HG02763 (cell line): ENCODE results near the gene PLK3.
A peak's percentile ranks its signal among the peaks of the same experiment; 100 is the strongest.
"Not testable (repeated sequence)": the region's sequence is repeated elsewhere in the genome, so short reads cannot be mapped to it uniquely, and the experiment has no call there.

Experiments
- ATAC-seq: cut with Tn5 transposase; IDR thresholded peaks from one replicate; pipeline ENCODE4 v1.9.1; 2021; ENCODE audit warnings: mild to moderate bottlenecking, moderate library complexity; ENCODE audit not compliant: unreplicated experiment

PLK3 gene

GRCh38 chr1:44799770-44800584, at the start of gene PLK3:
Gene PLK3, plus strand, starts transcription at chr1:44800377. Its CDS starts 87 bp downstream, at chr1:44800464.
- ATAC-seq: peak; percentile 87

DNA sequence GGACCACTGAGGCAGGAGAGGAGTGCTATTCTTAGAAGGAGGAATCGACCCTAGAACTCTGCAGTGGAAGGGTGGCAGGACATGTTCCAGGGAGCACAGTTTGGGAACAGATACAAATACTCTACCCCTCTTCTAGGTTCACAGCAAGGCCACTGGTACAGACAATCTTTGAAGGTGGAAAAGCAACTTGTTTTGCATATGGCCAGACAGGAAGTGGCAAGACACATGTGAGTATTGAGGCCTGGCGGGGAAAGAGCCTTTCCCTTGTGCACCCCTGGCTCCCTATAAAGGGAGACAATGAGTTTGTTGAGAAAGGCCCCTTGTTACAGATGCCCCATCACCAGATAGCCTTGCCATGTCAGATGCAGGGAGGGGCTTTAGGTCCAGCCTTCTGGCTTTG, 42.8 kb upstream of the PLK3 start:
- peak; percentile 50 for ATAC-seq

DNA sequence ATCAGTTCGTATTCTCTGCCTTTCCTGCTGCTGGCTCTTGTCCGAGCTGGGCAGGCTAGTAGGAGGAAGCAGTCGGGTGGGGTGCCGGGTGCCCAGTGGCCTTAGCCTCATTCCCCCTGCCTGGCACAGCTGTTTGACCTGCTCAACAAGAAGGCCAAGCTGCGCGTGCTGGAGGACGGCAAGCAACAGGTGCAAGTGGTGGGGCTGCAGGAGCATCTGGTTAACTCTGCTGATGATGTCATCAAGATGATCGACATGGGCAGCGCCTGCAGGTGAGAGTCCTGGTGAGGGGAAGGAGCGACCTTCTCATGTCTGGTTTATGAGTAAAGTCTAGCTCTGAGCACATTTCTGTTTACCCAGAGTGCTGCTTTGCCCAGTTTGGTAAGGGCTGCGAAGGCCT, 41.1 kb upstream of the PLK3 start:
- no peak for ATAC-seq

- no peak for ATAC-seq
These were observed 39.3 kb upstream of the PLK3 start for GRCh38 chr1:44760876-44761275.

DNA sequence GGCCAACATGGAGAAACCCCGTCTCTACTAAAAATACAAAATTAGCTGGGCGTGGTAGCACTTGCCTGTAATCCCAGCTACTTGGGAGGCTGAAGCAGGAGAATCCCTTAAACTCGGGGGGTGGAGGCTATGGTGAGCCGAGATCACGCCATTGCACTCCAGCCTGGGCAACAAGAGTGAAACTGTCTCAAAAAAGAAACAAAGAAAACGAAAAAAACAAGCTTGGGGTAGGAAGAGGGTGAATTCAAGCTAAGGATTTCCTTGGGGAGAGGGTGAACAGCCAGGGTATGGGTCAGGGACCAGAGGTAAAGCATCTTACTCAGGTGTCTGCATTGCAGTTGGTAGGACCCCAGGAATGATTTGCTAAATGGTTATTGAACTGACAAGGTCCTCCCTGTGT, 33.8 kb upstream of the PLK3 start:
- ATAC-seq: not testable (repeated sequence)

DNA sequence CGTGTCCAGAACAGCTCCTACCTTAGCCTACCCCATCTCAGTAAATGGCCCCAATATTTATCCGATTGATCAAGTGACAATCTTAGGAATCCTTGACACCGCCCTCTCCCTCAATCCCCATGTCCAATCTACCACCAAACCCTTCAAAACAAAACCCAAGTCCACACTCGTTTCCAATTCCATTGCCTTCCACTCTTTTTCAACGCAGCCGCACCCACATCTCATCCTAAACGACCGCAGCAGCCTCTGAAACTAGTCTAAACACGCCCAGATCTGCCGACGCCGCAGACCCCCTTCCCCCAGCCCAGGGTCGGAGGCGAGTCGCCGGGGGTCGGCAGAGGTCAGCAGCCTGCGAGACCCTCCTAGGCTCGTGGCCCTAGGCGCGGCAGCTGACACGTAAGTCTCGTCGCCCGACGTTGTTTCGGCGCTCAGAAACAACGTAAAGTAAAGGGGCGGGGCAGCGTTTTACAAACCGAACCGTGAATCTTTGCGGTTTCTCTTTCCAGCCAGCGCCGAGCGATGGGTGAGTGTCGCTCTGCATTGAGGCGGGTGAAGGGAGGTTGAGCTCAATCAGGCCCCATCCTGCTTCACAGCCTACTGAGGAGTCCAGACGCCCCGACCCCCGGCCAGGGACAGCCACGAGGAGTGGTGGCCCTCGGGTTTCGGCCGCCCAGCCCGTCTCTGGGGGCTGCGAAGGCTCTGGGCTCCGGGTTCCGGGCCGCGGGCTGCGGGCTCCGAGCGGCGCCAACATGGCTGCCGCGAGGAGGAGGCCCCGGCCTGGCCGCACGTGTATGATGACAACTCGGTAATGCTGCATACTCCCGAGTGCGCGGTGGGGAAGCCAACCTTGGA, 24.9 kb upstream of the PLK3 start, which contains the start of gene RPS8:
Gene RPS8 (plus strand): TSS at position 463 of the 852 bp plus-strand sequence. CDS start 57 bp downstream, at position 520.
- ATAC-seq: peak; percentile 68

- ATAC-seq: peak; percentile 3
These were observed 24.0 kb upstream of the PLK3 start for GRCh38 chr1:44775930-44776729.

GRCh38 chr1:44776730-44777068, 23.5 kb upstream of the PLK3 start:
- no peak for ATAC-seq

DNA sequence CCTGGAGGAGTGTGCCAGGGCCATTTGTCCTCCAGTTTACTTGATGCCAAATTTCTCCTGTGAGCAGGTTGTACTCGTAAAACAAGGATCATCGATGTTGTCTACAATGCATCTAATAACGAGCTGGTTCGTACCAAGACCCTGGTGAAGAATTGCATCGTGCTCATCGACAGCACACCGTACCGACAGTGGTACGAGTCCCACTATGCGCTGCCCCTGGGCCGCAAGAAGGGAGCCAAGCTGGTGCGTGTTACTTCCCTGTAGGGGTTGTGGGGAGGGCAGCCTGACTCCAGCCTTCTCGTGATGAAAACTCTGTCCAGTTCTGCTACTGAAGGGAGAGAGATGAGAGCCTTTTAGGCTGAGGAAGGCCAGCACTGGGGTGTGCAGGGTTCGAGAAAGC, 22.6 kb upstream of the PLK3 start:
- no peak for ATAC-seq

- ATAC-seq: no peak
These were observed 22.1 kb upstream of the PLK3 start for GRCh38 chr1:44777969-44778635.

DNA sequence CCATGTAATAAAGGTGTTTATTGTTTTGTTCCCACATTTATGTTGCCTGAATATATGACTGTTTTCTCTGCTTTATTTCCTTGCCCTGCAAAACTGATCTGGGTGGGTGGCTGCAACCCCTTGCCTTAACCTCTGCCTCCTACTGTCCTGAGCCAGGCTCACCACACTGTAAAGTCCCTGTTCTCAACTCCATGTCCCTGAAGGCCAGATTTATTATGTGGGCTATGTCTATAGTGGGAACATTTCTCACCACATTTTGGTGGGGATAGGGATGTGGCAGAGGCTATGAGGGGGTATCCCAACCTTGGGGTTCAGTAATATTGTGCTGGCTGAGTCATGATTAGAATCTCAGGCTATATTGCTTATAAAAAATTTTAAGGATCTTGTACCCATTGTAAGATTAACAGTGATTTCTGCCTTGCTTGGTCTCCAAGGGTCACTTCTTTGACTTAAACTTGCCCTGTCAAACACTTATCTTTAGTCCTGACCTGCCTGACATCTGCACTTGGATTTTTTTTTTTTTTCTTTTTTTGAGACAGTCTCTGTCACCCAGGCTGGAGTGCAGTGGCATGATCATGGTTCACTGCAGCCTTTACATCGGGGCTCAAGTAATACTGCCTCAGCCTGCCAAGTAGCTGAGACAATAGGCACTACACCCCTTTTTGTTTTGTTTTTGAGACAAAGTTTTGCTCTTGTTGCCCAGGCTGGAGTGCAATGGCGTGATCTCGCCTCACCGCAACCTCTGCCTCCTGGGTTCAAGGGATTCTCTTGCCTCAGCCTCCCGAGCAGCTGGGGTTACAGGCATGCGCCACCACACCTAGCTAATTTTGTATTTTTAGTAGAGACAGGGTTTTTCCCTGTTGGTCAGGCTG, 21.2 kb upstream of the PLK3 start:
- ATAC-seq: no peak

GRCh38 chr1:44780583-44781121, 19.5 kb upstream of the PLK3 start:
- ATAC-seq: no peak

DNA sequence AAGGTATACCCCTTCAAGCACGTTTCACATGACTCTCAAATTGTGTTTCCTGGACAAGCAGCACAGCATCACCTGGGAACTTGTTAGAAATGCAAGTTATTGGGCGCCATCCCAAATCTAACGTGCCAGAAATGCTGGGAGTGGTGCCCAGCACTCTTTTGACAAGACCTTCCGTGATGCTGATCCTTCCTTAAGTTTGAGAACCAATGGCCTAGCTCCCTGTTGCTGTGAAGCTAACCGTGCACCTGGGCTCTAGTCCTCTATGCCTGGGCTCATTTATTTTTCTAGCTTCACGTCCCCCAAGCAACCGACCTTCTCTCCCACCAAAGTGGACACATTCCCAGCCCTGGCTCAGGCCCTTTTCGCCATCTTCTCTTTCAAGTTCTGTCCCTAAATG, 16.5 kb upstream of the PLK3 start:
- no peak for ATAC-seq

- no peak for ATAC-seq
These were observed 15.8 kb upstream of the PLK3 start for GRCh38 chr1:44784094-44785028.

DNA sequence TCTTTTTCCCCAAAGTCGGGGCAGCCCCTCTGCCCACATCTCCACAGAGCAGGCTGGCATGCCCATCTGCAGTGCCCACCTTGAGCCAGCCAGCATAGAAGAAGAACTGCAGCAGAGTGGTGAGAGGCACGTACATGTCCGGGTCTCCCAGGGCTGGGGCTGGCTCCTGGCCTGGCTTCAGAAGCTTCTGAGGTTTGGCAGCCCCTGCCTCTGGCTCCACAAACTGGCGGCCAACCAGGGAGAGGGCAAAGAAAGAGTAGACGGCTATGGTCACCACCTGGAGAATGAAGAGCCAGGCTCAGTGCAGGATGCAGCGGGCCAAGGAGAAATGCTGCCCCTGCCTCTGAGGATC, 15.2 kb upstream of the PLK3 start:
- no peak for ATAC-seq

GRCh38 chr1:44785501-44786137, 14.6 kb upstream of the PLK3 start:
- ATAC-seq: no peak

DNA sequence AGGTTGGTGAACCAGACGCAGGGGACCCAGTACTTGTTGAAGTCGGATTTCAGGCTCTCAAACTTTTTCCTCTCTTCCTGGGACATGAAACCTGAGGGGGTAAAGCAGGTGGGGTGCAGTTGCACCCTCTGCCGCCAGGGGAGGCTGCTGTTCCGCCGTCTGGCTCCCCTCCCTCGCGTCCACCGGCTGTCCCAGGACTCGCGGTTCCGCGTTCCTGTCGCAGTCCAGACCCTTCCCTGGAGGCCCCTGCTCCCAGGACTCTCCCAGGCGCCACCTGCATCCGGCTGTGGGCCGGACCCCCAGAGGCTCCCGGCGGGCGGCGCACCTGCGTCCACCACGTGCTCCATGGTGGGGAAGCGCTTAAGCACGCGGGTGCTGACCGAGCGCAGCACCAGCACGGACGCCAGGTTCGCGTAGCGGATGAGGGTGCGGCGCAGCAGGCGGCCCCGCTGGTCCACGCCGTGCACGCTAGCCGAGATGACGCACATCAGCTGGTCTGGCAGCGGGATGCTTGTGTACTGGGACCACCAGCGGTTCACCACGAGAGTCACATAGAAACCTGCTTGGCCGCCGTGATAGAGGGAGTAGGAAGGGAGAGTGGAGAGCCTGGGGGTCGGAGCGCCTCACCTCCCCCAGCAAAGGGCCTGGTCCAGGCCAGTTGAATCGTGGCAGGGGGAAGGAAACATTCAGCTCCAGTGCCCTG, 13.9 kb upstream of the PLK3 start:
- peak; percentile 48 for ATAC-seq
